ENCODE data around the gene LAMTOR2. TPM values are rescaled to one million over a fixed set of nuclear protein-coding genes. Genes with fewer than 3 reads are reported as not detected.

Gene LAMTOR2
- total and polyA plus RNA-seq, 9 of the 15 experiments (the other 6 are each of a cell fraction or from before 2014, with no cell fraction given) = 39.0 to 161 (median 74.6) TPM

GRCh38 chr1:156053768-156054499 lies 648 bp upstream of the LAMTOR2 start, which contains the start of gene UBQLN4 (continued):
- TF ChIP-seq ZNF740 (CRISPR knock-in tag; IDR thresholded peaks at IDR 0.05) (no peak; the same call in 1 of the 2 replicates), ZNF740 (tag; IDR thresholded peaks at IDR 0.05) (no peak), MEF2D (tag; conservative IDR thresholded peaks at IDR 0.05; ENCODE audit: low read depth) (no peak), BRD4 (IDR thresholded peaks at IDR 0.05) (peak; percentile 86), E2F4 (CRISPR knock-in tag; IDR thresholded peaks at IDR 0.05; ENCODE audit: low read depth) (no peak), ZNF354B (CRISPR knock-in tag; IDR thresholded peaks at IDR 0.05) (no peak), MXD1 (CRISPR knock-in tag; IDR thresholded peaks at IDR 0.05; ENCODE audit: borderline replicate concordance, poor library complexity, severe bottlenecking) (no peak), ELK1 (CRISPR knock-in tag; IDR thresholded peaks at IDR 0.05) (no peak), CCAR2 (IDR thresholded peaks at IDR 0.05; ENCODE audit: low read depth, low read length) (no peak), ARID4B (CRISPR knock-in tag; IDR thresholded peaks at IDR 0.05) (no peak), MIER1 (IDR thresholded peaks at IDR 0.05; ENCODE audit: low read depth) (0 out of 2 replicates have a peak, but pooled peaks have one; percentile 56), MTA2 (IDR thresholded peaks at IDR 0.05; ENCODE audit: low read depth) (no peak), SRSF7 (optimal IDR thresholded peaks at IDR 0.05; ENCODE audit: low read depth, low read length) (no peak), BRD9 (IDR thresholded peaks at IDR 0.05; ENCODE audit: low read depth, partially characterized antibody) (peak; percentile 81), ESRRB (CRISPR knock-in tag; IDR thresholded peaks at IDR 0.05; ENCODE audit: borderline replicate concordance) (no peak), ATF3 (IDR thresholded peaks at IDR 0.05) (no peak), ATF3 (CRISPR knock-in tag; conservative IDR thresholded peaks at IDR 0.05) (0 out of 2 replicates have a peak, but pooled peaks have one; percentile 64), HDAC3 (IDR thresholded peaks at IDR 0.05; ENCODE audit: borderline replicate concordance, partially characterized antibody) (no peak)
